ENCODE measurements around the gene NR6A1. TPM values are rescaled to one million over a fixed set of nuclear protein-coding genes. Genes with fewer than 3 reads are reported as not detected.

Gene NR6A1
- total RNA-seq, 4 donors from 2014 or later, result 9.7 to 14.6 (median 12.5) TPM

- H3K27ac ChIP-seq, result no peak overlapping the region
- intact Hi-C loops (cut with DNase I; ENCODE audit: low total_unique reads) (no loop called here), in situ Hi-C loops (cut with MboI; ENCODE audit: low pct_ligation_motif_present in 1 of 4, low pct_unique_long_range_greater_than_20kb in 1 of 4, low sequenced_read_pairs in 3 of 4) (no loop called here)
- peaks cover 0 to under 1% (median under 1%) of the 10 kb centered on the region in 4 donors for H3K4me1 ChIP-seq
- no peaks in the 10 kb centered on the region for H3K9me3 ChIP-seq
- H3K4me3 ChIP-seq, result no peak overlapping the region
- TF ChIP-seq POLR2AphosphoS5 (IDR thresholded peaks at IDR 0.05) (no peak), EP300 (IDR thresholded peaks at IDR 0.05; ENCODE audit: low read depth) (no peak), POLR2A (IDR thresholded peaks at IDR 0.05) (no peak), CTCF (IDR thresholded peaks at IDR 0.05) (no peak)
- WGBS, 2 donors (ENCODE audit: low coverage in 1 of 2), result 53 to 73% methylated on average over 2 to 6 of the region's 6 CpGs
- no peaks in the 10 kb centered on the region for H3K36me3 ChIP-seq
- H3K27me3 ChIP-seq, result peaks cover 53% of the 10 kb centered on the region
- no peak for DNase-seq
These were observed 273.1 kb downstream of the NR6A1 start for GRCh38 chr9:124498040-124498439.

- H3K27ac ChIP-seq, result no peak overlapping the region
- H3K27me3 ChIP-seq, result peaks cover 47% of the 10 kb centered on the region
- no peaks in the 10 kb centered on the region for H3K36me3 ChIP-seq
- in situ Hi-C loops (cut with MboI; ENCODE audit: low pct_ligation_motif_present in 1 of 4, low pct_unique_long_range_greater_than_20kb in 1 of 4, low sequenced_read_pairs in 3 of 4), result no loop called here
- no peak for DNase-seq
- TF ChIP-seq POLR2AphosphoS5 (IDR thresholded peaks at IDR 0.05) (no peak), CTCF (IDR thresholded peaks at IDR 0.05) (no peak), POLR2A (IDR thresholded peaks at IDR 0.05) (no peak), EP300 (IDR thresholded peaks at IDR 0.05; ENCODE audit: low read depth) (no peak)
- H3K4me1 ChIP-seq, result no peaks in the 10 kb centered on the region
- intact Hi-C loops (cut with DNase I; ENCODE audit: low total_unique reads), result no loop called here
- H3K9me3 ChIP-seq, result no peaks in the 10 kb centered on the region
- WGBS, 2 donors (ENCODE audit: low coverage in 1 of 2), result 93% methylated on average over 8 of the region's 8 CpGs; no CpG with 5 or more reads in 1 of the 2 donors
- H3K4me3 ChIP-seq, result no peak overlapping the region
These were observed 273.7 kb downstream of the NR6A1 start for GRCh38 chr9:124497441-124497840.

GRCh38 chr9:124496463-124496862, 274.6 kb downstream of the NR6A1 start:
- intact Hi-C loops (cut with DNase I; ENCODE audit: low total_unique reads), result no loop called here
- H3K9me3 ChIP-seq, result no peaks in the 10 kb centered on the region
- no peaks in the 10 kb centered on the region for H3K36me3 ChIP-seq
- no peak for TF ChIP-seq POLR2A (IDR thresholded peaks at IDR 0.05)
- no peak for TF ChIP-seq CTCF (IDR thresholded peaks at IDR 0.05)
- TF ChIP-seq EP300 (IDR thresholded peaks at IDR 0.05; ENCODE audit: low read depth), result no peak
- no peak for TF ChIP-seq POLR2AphosphoS5 (IDR thresholded peaks at IDR 0.05)
- H3K27ac ChIP-seq, result no peak overlapping the region
- H3K4me1 ChIP-seq, result no peaks in the 10 kb centered on the region
- WGBS, 2 donors (ENCODE audit: low coverage in 1 of 2), result 80% methylated on average over 15 of the region's 15 CpGs; no CpG with 5 or more reads in 1 of the 2 donors
- no peak for DNase-seq
- peaks cover 37% of the 10 kb centered on the region for H3K27me3 ChIP-seq
- H3K4me3 ChIP-seq, result no peak overlapping the region
- in situ Hi-C loops (cut with MboI; ENCODE audit: low pct_ligation_motif_present in 1 of 4, low pct_unique_long_range_greater_than_20kb in 1 of 4, low sequenced_read_pairs in 3 of 4), result no loop called here

GRCh38 chr9:124496075-124496449, 275.0 kb downstream of the NR6A1 start:
- no peak for TF ChIP-seq EP300 (IDR thresholded peaks at IDR 0.05; ENCODE audit: low read depth)
- TF ChIP-seq CTCF (IDR thresholded peaks at IDR 0.05), result no peak
- TF ChIP-seq POLR2A (IDR thresholded peaks at IDR 0.05), result no peak
- TF ChIP-seq POLR2AphosphoS5 (IDR thresholded peaks at IDR 0.05), result no peak
- in situ Hi-C loops (cut with MboI; ENCODE audit: low pct_ligation_motif_present in 1 of 4, low pct_unique_long_range_greater_than_20kb in 1 of 4, low sequenced_read_pairs in 3 of 4), result no loop called here
- H3K4me1 ChIP-seq, result no peaks in the 10 kb centered on the region
- H3K9me3 ChIP-seq, result no peaks in the 10 kb centered on the region
- no peaks in the 10 kb centered on the region for H3K36me3 ChIP-seq
- H3K27ac ChIP-seq, result no peak overlapping the region
- no peak for DNase-seq
- H3K27me3 ChIP-seq, result peaks cover 33% of the 10 kb centered on the region
- no peak overlapping the region for H3K4me3 ChIP-seq
- 70 to 83% methylated on average over 1 to 3 of the region's 3 CpGs for WGBS, 2 donors (ENCODE audit: low coverage in 1 of 2)
- intact Hi-C loops (cut with DNase I; ENCODE audit: low total_unique reads), result no loop called here
